Endothelial cell (in vitro differentiated cells): Measurements from ENCODE around the gene MYO3B. TPM values are rescaled to one million over a fixed set of nuclear protein-coding genes. Genes with fewer than 3 reads are reported as not detected.

Source experiments
- DNase-seq: peaks from one replicate; pipeline ENCODE4 v3.0.0; 2021; ENCODE audit warnings: low spot score
- H3K27ac Mint-ChIP-seq: one replicate; pipeline ENCODE4 v1.8.0; 2021; ENCODE audit warnings: mixed read lengths, inconsistent platforms; ENCODE audit not compliant: unreplicated experiment
- H3K27me3 Mint-ChIP-seq: one replicate; pipeline ENCODE4 v1.8.0; 2021; ENCODE audit warnings: mild to moderate bottlenecking, moderate library complexity, mixed read lengths, inconsistent platforms; ENCODE audit not compliant: unreplicated experiment
- H3K36me3 Mint-ChIP-seq: one replicate; pipeline ENCODE4 v1.8.0; 2021; ENCODE audit warnings: mild to moderate bottlenecking, low read depth, mixed read lengths, inconsistent platforms; ENCODE audit not compliant: unreplicated experiment
- H3K4me1 Mint-ChIP-seq: one replicate; pipeline ENCODE4 v1.8.0; 2021; ENCODE audit warnings: mild to moderate bottlenecking, mixed read lengths, inconsistent platforms; ENCODE audit not compliant: unreplicated experiment
- H3K4me3 Mint-ChIP-seq: one replicate; pipeline ENCODE4 v1.8.0; 2021; ENCODE audit warnings: mild to moderate bottlenecking, mixed read lengths, inconsistent platforms; ENCODE audit not compliant: unreplicated experiment
- H3K9me3 Mint-ChIP-seq: one replicate; pipeline ENCODE4 v1.8.0; 2021; ENCODE audit warnings: mixed read lengths, inconsistent platforms; ENCODE audit not compliant: unreplicated experiment
- total RNA-seq: library from RNA; stranded (reverse); fragmentation: NEBNext Ultra II Directional; extraction: Animal tissue kit (Norgen Biotek cat#: 25700); gene quantifications from one replicate; pipeline ENCODE4 v1.2.1, GENCODE V29; 2021; ENCODE audit not compliant: unreplicated experiment
- TF ChIP-seq, protein P1 (sequence below): fragments of 200-600 bp; sonication (generic); IDR thresholded peaks from one replicate; pipeline ENCODE4 v1.5.0; 2021; ENCODE audit warnings: antibody characterized with exemption; ENCODE audit not compliant: unreplicated experiment

The MYO3B gene
- total RNA-seq, 1 donor from 2014 or later = 1.3 TPM

DNA sequence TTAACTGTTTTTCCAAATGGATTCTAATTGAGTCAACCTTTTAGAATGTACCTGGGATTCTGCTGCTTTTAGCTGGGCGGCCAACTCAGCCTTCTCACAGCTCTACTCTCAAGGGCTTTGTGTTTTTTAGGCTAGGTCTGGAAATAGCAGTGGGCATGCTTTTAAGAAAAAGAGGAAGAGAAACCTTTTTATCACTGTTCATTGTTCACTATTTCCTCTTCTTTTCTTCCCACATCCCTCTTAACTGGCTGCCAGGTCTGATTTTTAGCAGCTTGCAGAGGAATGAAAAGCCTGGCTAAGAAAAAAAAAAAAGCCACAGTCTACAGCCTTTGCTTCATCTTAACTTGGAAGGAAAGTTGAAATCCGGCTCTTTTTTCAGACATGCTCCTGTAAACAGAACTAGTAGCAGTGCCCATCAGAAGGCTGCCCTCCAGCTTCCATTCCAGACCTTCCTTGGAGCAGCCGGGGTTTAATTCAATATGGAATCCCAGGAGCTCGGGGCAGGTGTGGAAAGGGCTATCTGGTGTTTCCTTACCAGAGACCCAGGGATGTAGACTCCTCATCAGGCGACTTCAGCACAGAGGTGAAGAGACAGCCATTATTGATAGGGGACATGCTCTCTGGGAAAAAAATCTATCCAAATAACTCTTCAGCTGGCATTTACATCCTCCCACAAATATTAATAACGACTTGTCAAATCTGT lies 230.7 kb downstream of the MYO3B start:
- peak overlapping the region; percentile 32 for H3K27ac Mint-ChIP-seq
- H3K4me3 Mint-ChIP-seq = no peak overlapping the region
- peak; percentile 12 for DNase-seq
- no peaks in the 10 kb centered on the region for H3K36me3 Mint-ChIP-seq
- peaks cover 1% of the 10 kb centered on the region for H3K27me3 Mint-ChIP-seq
- H3K4me1 Mint-ChIP-seq = peaks cover 40% of the 10 kb centered on the region
- TF ChIP-seq, protein P1, sequence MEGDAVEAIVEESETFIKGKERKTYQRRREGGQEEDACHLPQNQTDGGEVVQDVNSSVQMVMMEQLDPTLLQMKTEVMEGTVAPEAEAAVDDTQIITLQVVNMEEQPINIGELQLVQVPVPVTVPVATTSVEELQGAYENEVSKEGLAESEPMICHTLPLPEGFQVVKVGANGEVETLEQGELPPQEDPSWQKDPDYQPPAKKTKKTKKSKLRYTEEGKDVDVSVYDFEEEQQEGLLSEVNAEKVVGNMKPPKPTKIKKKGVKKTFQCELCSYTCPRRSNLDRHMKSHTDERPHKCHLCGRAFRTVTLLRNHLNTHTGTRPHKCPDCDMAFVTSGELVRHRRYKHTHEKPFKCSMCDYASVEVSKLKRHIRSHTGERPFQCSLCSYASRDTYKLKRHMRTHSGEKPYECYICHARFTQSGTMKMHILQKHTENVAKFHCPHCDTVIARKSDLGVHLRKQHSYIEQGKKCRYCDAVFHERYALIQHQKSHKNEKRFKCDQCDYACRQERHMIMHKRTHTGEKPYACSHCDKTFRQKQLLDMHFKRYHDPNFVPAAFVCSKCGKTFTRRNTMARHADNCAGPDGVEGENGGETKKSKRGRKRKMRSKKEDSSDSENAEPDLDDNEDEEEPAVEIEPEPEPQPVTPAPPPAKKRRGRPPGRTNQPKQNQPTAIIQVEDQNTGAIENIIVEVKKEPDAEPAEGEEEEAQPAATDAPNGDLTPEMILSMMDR = no peak
- H3K9me3 Mint-ChIP-seq = no peaks in the 10 kb centered on the region

DNA sequence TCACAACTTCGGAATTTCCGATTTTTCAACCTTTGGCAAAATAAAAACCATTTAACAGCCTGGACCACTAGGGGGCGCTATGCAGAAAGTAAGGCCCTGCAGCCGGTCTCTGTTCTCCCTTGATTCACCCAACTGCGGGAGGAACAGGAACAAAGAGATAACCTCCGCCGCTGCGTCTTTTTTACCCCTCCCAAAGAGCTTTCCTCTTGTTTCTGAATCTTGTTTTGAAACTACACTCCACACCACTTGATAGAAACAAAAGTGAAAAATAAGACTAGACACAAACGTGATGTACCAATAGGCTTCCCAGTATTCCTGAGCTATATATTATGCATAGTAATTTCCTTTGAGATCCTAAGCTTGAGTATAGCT lies 231.2 kb downstream of the MYO3B start:
- no peaks in the 10 kb centered on the region for H3K9me3 Mint-ChIP-seq
- no peaks in the 10 kb centered on the region for H3K36me3 Mint-ChIP-seq
- peaks cover 1% of the 10 kb centered on the region for H3K27me3 Mint-ChIP-seq
- DNase-seq = peak; percentile 73
- H3K27ac Mint-ChIP-seq = peak overlapping the region; percentile 32
- peak overlapping the region; percentile 25 for H3K4me3 Mint-ChIP-seq
- peaks cover 40% of the 10 kb centered on the region for H3K4me1 Mint-ChIP-seq
- TF ChIP-seq, protein P1 = peak; percentile 98

DNA sequence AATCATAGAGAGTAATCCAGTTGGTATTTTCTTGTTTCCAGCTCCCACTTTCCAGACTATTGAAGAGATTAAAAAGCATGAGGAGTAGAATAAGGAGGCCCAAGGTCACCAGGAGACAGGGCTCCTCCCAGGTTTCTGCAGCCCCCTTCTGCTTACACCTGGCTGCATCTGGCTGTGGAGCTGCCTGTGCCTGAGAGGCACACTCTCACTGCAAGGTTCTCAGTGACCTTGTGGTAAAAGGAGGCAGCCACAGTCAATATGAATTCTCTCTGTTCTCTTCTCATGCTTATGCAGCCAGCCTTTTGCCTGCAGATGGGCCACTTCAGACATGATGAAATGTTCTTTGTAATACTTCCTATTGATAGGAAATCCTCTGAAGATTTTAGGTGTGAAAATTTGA lies 233.7 kb downstream of the MYO3B start:
- Mint-ChIP-seq H3K27ac (no peak overlapping the region), H3K27me3 (no peaks in the 10 kb centered on the region), H3K9me3 (no peaks in the 10 kb centered on the region), H3K4me1 (peaks cover 38% of the 10 kb centered on the region), H3K36me3 (no peaks in the 10 kb centered on the region), H3K4me3 (no peak overlapping the region)
- DNase-seq = no peak
- TF ChIP-seq, protein P1 = no peak

DNA sequence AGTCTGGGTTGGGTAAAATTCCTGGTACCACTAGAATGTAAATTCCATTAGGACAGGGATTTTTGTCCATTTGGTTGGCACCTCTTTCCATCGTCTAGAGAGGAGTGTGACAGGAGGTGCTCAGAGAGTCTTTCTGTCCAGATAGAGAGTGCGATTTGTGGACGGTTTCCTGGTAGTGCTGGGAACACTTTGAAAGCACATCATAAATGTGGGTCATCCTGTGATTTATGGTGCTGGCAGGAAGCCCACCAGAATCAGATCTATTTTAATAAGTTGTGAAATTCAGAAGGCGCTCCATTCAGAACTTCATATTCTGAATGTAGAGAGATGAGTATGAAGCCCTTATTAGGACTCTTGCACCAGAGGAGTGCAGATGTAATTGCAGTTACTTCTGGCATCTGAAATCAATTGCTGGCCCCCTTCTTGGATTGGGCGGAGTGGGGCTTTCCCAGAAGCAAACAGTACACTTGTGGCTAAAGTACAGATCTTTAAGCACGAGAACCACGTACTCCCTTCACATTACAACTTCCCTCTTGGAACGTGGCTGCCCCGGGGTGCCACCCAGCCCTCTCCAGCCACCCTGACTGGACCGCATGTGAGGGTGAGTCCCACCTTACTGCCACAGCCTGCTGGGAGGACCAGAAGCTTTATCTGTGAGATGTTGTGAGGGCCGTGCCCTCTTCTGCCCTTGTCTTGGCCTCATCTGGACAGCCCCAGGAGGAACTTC lies 243.2 kb downstream of the MYO3B start:
- Mint-ChIP-seq H3K4me1 (peaks cover 3% of the 10 kb centered on the region), H3K27ac (no peak overlapping the region), H3K9me3 (no peaks in the 10 kb centered on the region), H3K27me3 (no peaks in the 10 kb centered on the region), H3K4me3 (no peak overlapping the region), H3K36me3 (no peaks in the 10 kb centered on the region)
- DNase-seq = no peak
- TF ChIP-seq, protein P1 = no peak

DNA sequence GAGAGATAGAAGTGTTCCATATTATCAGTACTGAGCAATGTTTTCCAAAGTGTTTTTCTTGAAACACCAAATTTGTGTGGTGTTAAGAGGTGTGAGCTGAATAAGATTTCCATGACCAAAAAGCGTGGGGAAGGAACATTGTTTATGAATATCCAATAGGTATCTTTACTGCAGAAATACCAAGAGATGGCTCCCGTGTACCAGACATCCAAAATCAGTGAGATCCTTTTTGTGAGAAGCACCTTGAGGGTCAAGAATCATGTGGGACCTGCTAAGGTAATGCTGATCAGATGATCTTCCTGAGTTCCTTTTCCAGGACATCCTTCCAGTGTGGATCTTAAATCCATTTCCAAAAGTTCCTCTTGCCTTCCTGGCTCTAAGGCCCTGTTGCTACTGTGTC lies 246.0 kb downstream of the MYO3B start:
- Mint-ChIP-seq H3K4me3 (no peak overlapping the region), H3K9me3 (no peaks in the 10 kb centered on the region), H3K4me1 (peaks cover 1% of the 10 kb centered on the region), H3K36me3 (no peaks in the 10 kb centered on the region), H3K27me3 (no peaks in the 10 kb centered on the region), H3K27ac (no peak overlapping the region)
- DNase-seq = no peak
- TF ChIP-seq, protein P1 = no peak
